Measurements from ENCODE around the gene CD226. TPM values are rescaled to one million over a fixed set of nuclear protein-coding genes. Genes with fewer than 3 reads are reported as not detected.
"Not testable (repeated sequence)": the region's sequence is repeated elsewhere in the genome, so short reads cannot be mapped to it uniquely, and the experiment has no call there.

The CD226 gene
- total and polyA plus RNA-seq, 4 donors, result 1.2 to 2.2 (median 1.6) TPM

GRCh38 chr18:69864802-69865201 is 82.9 kb downstream of the CD226 start:
- not testable (repeated sequence) for DNase-seq (ENCODE audit: low read depth in 4 of 6, low spot score in 6 of 6)

GRCh38 chr18:69858897-69859296 is 88.8 kb downstream of the CD226 start:
- no peaks in the 10 kb centered on the region for H3K36me3 ChIP-seq (ENCODE audit: control insufficient read depth, insufficient read depth, low read length)
- no peak overlapping the region for H3K4me3 ChIP-seq (ENCODE audit: low read depth, low read length)
- no peak for DNase-seq (ENCODE audit: low read depth in 4 of 6, low spot score in 6 of 6)
- H3K9me3 ChIP-seq (ENCODE audit: control insufficient read depth, insufficient read depth, low read length), result no peaks in the 10 kb centered on the region
- no peak overlapping the region for H3K27ac ChIP-seq (ENCODE audit: low read depth, low read length)
- no peaks in the 10 kb centered on the region for H3K4me1 ChIP-seq (ENCODE audit: control insufficient read depth, insufficient read depth, low read length)
- no peaks in the 10 kb centered on the region for H3K27me3 ChIP-seq (ENCODE audit: control insufficient read depth, insufficient read depth, low read length)
- 50% methylated on average over 1 of the region's 5 CpGs for WGBS (ENCODE audit: insufficient coverage)

More at GRCh38 chr18:69864802-69865201, 82.9 kb downstream of the CD226 start:
- 80% methylated on average over 1 of the region's 6 CpGs for WGBS (ENCODE audit: insufficient coverage)
- H3K4me3 ChIP-seq (ENCODE audit: low read depth, low read length); H3K27ac ChIP-seq (ENCODE audit: low read depth, low read length); H3K4me1 ChIP-seq (ENCODE audit: control insufficient read depth, insufficient read depth, low read length); H3K36me3 ChIP-seq (ENCODE audit: control insufficient read depth, insufficient read depth, low read length); H3K9me3 ChIP-seq (ENCODE audit: control insufficient read depth, insufficient read depth, low read length); H3K27me3 ChIP-seq (ENCODE audit: control insufficient read depth, insufficient read depth, low read length): not testable (repeated sequence)

GRCh38 chr18:69854455-69854854 is 93.2 kb downstream of the CD226 start:
- Histone ChIP-seq H3K27ac (ENCODE audit: low read depth, low read length) (no peak overlapping the region), H3K36me3 (ENCODE audit: control insufficient read depth, insufficient read depth, low read length) (no peaks in the 10 kb centered on the region), H3K4me3 (ENCODE audit: low read depth, low read length) (no peak overlapping the region), H3K9me3 (ENCODE audit: control insufficient read depth, insufficient read depth, low read length) (no peaks in the 10 kb centered on the region), H3K27me3 (ENCODE audit: control insufficient read depth, insufficient read depth, low read length) (no peaks in the 10 kb centered on the region), H3K4me1 (ENCODE audit: control insufficient read depth, insufficient read depth, low read length) (no peaks in the 10 kb centered on the region)
- WGBS (ENCODE audit: insufficient coverage), result no CpG with 5 or more reads among the region's 1 CpG
- DNase-seq (ENCODE audit: low read depth in 4 of 6, low spot score in 6 of 6), result no peak

GRCh38 chr18:69853051-69853450 is 94.6 kb downstream of the CD226 start:
- Histone ChIP-seq H3K27me3 (ENCODE audit: control insufficient read depth, insufficient read depth, low read length) (no peaks in the 10 kb centered on the region), H3K36me3 (ENCODE audit: control insufficient read depth, insufficient read depth, low read length) (no peaks in the 10 kb centered on the region), H3K9me3 (ENCODE audit: control insufficient read depth, insufficient read depth, low read length) (no peaks in the 10 kb centered on the region), H3K27ac (ENCODE audit: low read depth, low read length) (no peak overlapping the region), H3K4me3 (ENCODE audit: low read depth, low read length) (no peak overlapping the region), H3K4me1 (ENCODE audit: control insufficient read depth, insufficient read depth, low read length) (no peaks in the 10 kb centered on the region)
- WGBS (ENCODE audit: insufficient coverage), result no CpG with 5 or more reads among the region's 4 CpGs
- no peak for DNase-seq (ENCODE audit: low read depth in 4 of 6, low spot score in 6 of 6)

DNA sequence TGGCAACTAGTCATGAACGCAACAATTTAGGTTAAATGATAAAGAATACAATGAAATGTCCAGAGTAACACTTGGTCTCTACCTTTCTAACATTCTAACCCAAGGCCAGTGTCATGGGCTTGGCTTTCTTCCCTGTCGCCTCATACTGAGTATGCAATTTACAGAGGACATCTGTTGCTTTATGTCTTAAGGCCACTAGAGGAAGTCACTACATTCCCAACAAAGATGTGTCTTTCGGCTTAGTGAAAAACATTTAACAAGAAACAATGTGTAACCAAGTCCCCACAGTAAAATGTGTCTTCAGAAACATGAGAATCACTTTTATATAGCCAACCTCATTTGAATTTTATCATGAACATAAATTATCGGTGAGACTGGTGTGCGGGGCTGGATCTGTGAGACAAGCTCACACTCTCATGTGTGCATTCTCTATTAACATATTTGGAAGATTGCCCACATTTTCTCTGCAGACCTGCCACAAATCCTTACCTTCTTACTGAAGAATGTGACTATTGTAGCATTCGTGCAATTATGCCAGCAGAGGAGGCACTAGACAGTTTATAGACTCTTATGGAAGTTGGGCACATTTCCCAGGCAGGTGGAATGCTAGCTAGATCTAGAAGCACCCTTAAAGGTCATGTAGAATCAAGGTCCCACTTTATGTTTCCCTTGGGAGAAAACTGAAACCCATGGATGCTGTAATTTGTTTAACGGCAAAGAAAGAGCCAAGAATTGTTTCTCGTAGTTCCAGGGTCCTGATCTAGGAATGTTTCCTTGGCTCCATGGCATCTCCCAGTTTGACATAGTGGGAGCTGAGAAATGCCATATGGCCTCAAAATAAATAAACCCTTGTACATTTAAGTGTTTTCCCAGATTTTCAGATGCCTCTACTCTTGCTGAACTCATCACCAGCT is 101.8 kb downstream of the CD226 start:
- Histone ChIP-seq H3K4me3 (ENCODE audit: low read depth, low read length) (no peak overlapping the region), H3K9me3 (ENCODE audit: control insufficient read depth, insufficient read depth, low read length) (no peaks in the 10 kb centered on the region), H3K4me1 (ENCODE audit: control insufficient read depth, insufficient read depth, low read length) (peaks cover 2% of the 10 kb centered on the region), H3K27me3 (ENCODE audit: control insufficient read depth, insufficient read depth, low read length) (no peaks in the 10 kb centered on the region), H3K36me3 (ENCODE audit: control insufficient read depth, insufficient read depth, low read length) (no peaks in the 10 kb centered on the region), H3K27ac (ENCODE audit: low read depth, low read length) (no peak overlapping the region)
- WGBS (ENCODE audit: insufficient coverage), result 58% methylated on average over 3 of the region's 8 CpGs
- DNase-seq (ENCODE audit: low read depth in 4 of 6, low spot score in 6 of 6), result peak in 2 of 6 donors; percentile 43 to 47

DNA sequence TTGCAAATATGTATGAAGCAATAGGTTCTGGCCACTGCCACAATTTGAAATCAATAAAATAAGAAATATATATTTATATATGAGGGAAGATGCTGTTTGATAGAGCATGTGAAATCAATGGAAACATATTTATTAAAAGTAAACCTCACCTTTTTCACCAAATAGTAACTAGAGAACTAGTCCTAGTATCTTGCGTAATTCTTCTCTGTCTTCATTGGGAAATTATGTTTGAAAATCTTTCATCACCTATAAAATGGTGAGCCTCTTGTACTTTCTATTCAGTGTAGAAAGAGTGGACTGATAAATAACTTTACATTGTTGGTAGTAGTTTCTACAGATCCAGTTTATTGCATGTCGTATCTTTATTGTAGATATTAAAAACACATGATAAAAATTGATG is 103.0 kb downstream of the CD226 start:
- H3K36me3 ChIP-seq (ENCODE audit: control insufficient read depth, insufficient read depth, low read length), result peaks cover under 1% of the 10 kb centered on the region
- no peak overlapping the region for H3K4me3 ChIP-seq (ENCODE audit: low read depth, low read length)
- H3K27me3 ChIP-seq (ENCODE audit: control insufficient read depth, insufficient read depth, low read length), result no peaks in the 10 kb centered on the region
- no peaks in the 10 kb centered on the region for H3K9me3 ChIP-seq (ENCODE audit: control insufficient read depth, insufficient read depth, low read length)
- no CpG with 5 or more reads among the region's 2 CpGs for WGBS (ENCODE audit: insufficient coverage)
- DNase-seq (ENCODE audit: low read depth in 4 of 6, low spot score in 6 of 6), result no peak
- H3K4me1 ChIP-seq (ENCODE audit: control insufficient read depth, insufficient read depth, low read length), result peaks cover 3% of the 10 kb centered on the region
- no peak overlapping the region for H3K27ac ChIP-seq (ENCODE audit: low read depth, low read length)

- no peaks in the 10 kb centered on the region for H3K27me3 ChIP-seq (ENCODE audit: control insufficient read depth, insufficient read depth, low read length)
- 50% methylated on average over 1 of the region's 5 CpGs for WGBS (ENCODE audit: insufficient coverage)
- H3K4me1 ChIP-seq (ENCODE audit: control insufficient read depth, insufficient read depth, low read length), result peaks cover 6% of the 10 kb centered on the region
- peak in 1 of 6 donors; percentile 67 for DNase-seq (ENCODE audit: low read depth in 4 of 6, low spot score in 6 of 6)
- no peaks in the 10 kb centered on the region for H3K9me3 ChIP-seq (ENCODE audit: control insufficient read depth, insufficient read depth, low read length)
- H3K4me3 ChIP-seq (ENCODE audit: low read depth, low read length), result no peak overlapping the region
- peaks cover 6% of the 10 kb centered on the region for H3K36me3 ChIP-seq (ENCODE audit: control insufficient read depth, insufficient read depth, low read length)
- H3K27ac ChIP-seq (ENCODE audit: low read depth, low read length), result no peak overlapping the region
Observed at GRCh38 chr18:69843015-69843414, 104.7 kb downstream of the CD226 start.

GRCh38 chr18:69841117-69841516 is 106.6 kb downstream of the CD226 start:
- no peak overlapping the region for H3K4me3 ChIP-seq (ENCODE audit: low read depth, low read length)
- H3K36me3 ChIP-seq (ENCODE audit: control insufficient read depth, insufficient read depth, low read length), result peaks cover 6% of the 10 kb centered on the region
- H3K27me3 ChIP-seq (ENCODE audit: control insufficient read depth, insufficient read depth, low read length), result no peaks in the 10 kb centered on the region
- no peak for DNase-seq (ENCODE audit: low read depth in 4 of 6, low spot score in 6 of 6)
- no peak overlapping the region for H3K27ac ChIP-seq (ENCODE audit: low read depth, low read length)
- H3K4me1 ChIP-seq (ENCODE audit: control insufficient read depth, insufficient read depth, low read length), result peaks cover 6% of the 10 kb centered on the region
- no peaks in the 10 kb centered on the region for H3K9me3 ChIP-seq (ENCODE audit: control insufficient read depth, insufficient read depth, low read length)
- WGBS (ENCODE audit: insufficient coverage), result 91% methylated on average over 4 of the region's 9 CpGs

DNA sequence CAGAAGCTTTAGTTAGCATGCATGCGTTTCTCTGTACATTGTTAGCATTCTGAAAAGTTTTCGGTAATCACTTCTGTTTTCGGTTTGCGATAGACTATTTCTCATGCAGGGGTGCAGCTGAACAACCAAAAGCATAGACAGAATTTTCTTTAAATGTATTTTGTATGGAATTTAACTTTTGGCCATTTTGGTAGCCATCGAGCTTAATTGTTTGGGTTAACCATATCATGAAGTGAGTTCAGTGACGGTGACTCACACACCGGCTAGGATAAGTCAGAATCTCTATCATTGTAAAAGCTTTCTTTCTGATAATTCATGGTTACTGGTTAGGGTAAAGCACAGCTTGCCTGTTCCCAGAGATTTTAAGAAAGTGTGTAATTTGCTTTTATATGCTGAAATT is 107.2 kb downstream of the CD226 start:
- H3K27ac ChIP-seq (ENCODE audit: low read depth, low read length), result no peak overlapping the region
- H3K4me3 ChIP-seq (ENCODE audit: low read depth, low read length), result no peak overlapping the region
- H3K4me1 ChIP-seq (ENCODE audit: control insufficient read depth, insufficient read depth, low read length), result peaks cover 6% of the 10 kb centered on the region
- no peaks in the 10 kb centered on the region for H3K27me3 ChIP-seq (ENCODE audit: control insufficient read depth, insufficient read depth, low read length)
- DNase-seq (ENCODE audit: low read depth in 4 of 6, low spot score in 6 of 6), result no peak
- H3K36me3 ChIP-seq (ENCODE audit: control insufficient read depth, insufficient read depth, low read length), result peaks cover 6% of the 10 kb centered on the region
- WGBS (ENCODE audit: insufficient coverage), result 80% methylated on average over 4 of the region's 7 CpGs
- no peaks in the 10 kb centered on the region for H3K9me3 ChIP-seq (ENCODE audit: control insufficient read depth, insufficient read depth, low read length)

GRCh38 chr18:69840001-69840400 is 107.7 kb downstream of the CD226 start:
- Histone ChIP-seq H3K27me3 (ENCODE audit: control insufficient read depth, insufficient read depth, low read length) (no peaks in the 10 kb centered on the region), H3K9me3 (ENCODE audit: control insufficient read depth, insufficient read depth, low read length) (no peaks in the 10 kb centered on the region), H3K36me3 (ENCODE audit: control insufficient read depth, insufficient read depth, low read length) (peaks cover 6% of the 10 kb centered on the region), H3K27ac (ENCODE audit: low read depth, low read length) (no peak overlapping the region), H3K4me3 (ENCODE audit: low read depth, low read length) (no peak overlapping the region), H3K4me1 (ENCODE audit: control insufficient read depth, insufficient read depth, low read length) (peaks cover 6% of the 10 kb centered on the region)
- peak in 1 of 6 donors; percentile 34 for DNase-seq (ENCODE audit: low read depth in 4 of 6, low spot score in 6 of 6)
- 67% methylated on average over 9 of the region's 11 CpGs for WGBS (ENCODE audit: insufficient coverage)

Data from spinal cord (tissue), 10 donors.